Calu3 (cell line): ENCODE results near the gene CHAF1A. TPM values are rescaled to one million over a fixed set of nuclear protein-coding genes. Genes with fewer than 3 reads are reported as not detected.

Source experiments
- BruUV-seq: library from RNA; stranded (reverse); fragments of 400-500 nt; replicated peaks from 2 replicates; lab custom pipeline; 2021; lab: Mats Ljungman, UMichigan
- CTCF ChIA-PET: fragments of 300-600 bp; sonication (Branson Sonifier 250); formaldehyde crosslinking; loops from one replicate; lab custom pipeline; 2022; ENCODE audit warnings: antibody characterized with exemption; lab: Charles Lee
- DNase-seq: peaks from one replicate; pipeline ENCODE4 v3.0.0; 2022
- H3K27ac Mint-ChIP-seq: one replicate; pipeline ENCODE4 v1.8.0; 2022; ENCODE audit warnings: mixed read lengths; ENCODE audit not compliant: unreplicated experiment
- H3K27me3 Mint-ChIP-seq: one replicate; pipeline ENCODE4 v1.8.0; 2022; ENCODE audit warnings: mixed read lengths; ENCODE audit not compliant: unreplicated experiment
- H3K36me3 Mint-ChIP-seq: one replicate; pipeline ENCODE4 v1.8.0; 2022; ENCODE audit warnings: mild to moderate bottlenecking, moderate library complexity, mixed read lengths; ENCODE audit not compliant: insufficient read depth, unreplicated experiment
- H3K4me1 Mint-ChIP-seq: one replicate; pipeline ENCODE4 v1.8.0; 2022; ENCODE audit warnings: mild to moderate bottlenecking, low read depth, mixed read lengths; ENCODE audit not compliant: unreplicated experiment
- H3K4me3 Mint-ChIP-seq: one replicate; pipeline ENCODE4 v1.8.0; 2022; ENCODE audit warnings: mild to moderate bottlenecking, low read depth, moderate library complexity, mixed read lengths; ENCODE audit not compliant: unreplicated experiment
- H3K9me3 Mint-ChIP-seq: one replicate; pipeline ENCODE4 v1.8.0; 2022; ENCODE audit warnings: low read depth, mixed read lengths; ENCODE audit not compliant: unreplicated experiment
- CTCF ChIP-seq: fragments of 200-600 bp; IDR thresholded peaks from one replicate; pipeline ENCODE4 v1.8.0; 2022; ENCODE audit warnings: antibody characterized with exemption; ENCODE audit not compliant: unreplicated experiment
- intact Hi-C: fragments of 100-400 bp; cut with micrococcal nuclease; formaldehyde crosslinking; loops from one replicate; pipeline ENCODE4 v1.10.0; 2022; ENCODE audit not compliant: unreplicated experiment
- total RNA-seq: library from RNA; stranded (reverse); gene quantifications from 2 replicates; pipeline ENCODE4 v1.2.3, GENCODE V29; 2022

Gene CHAF1A
- total RNA-seq, 1 experiment from 2014 or later, result 43.3 TPM

- CTCF ChIA-PET, result interaction anchor here (0.6 kb wide), 1 partner anchor 365 kb away, joined by 5 read pairs; no protein-coding TSS in a partner anchor
- no peak overlapping the region for H3K4me3 Mint-ChIP-seq
- no peaks in the 10 kb centered on the region for H3K9me3 Mint-ChIP-seq
- BruUV-seq, result no TSS peak
- peaks cover 30% of the 10 kb centered on the region for H3K36me3 Mint-ChIP-seq
- H3K27ac Mint-ChIP-seq, result no peak overlapping the region
- DNase-seq, result peak; percentile 29
- no peaks in the 10 kb centered on the region for H3K27me3 Mint-ChIP-seq
- no peaks in the 10 kb centered on the region for H3K4me1 Mint-ChIP-seq
- intact Hi-C loops, result no loop called here
- TF ChIP-seq CTCF, result peak; percentile 36
These were observed 39.5 kb upstream of the CHAF1A start for GRCh38 chr19:4362831-4363545.

- Mint-ChIP-seq H3K4me3 (no peak overlapping the region), H3K36me3 (peaks cover 29% of the 10 kb centered on the region), H3K9me3 (no peaks in the 10 kb centered on the region), H3K27me3 (no peaks in the 10 kb centered on the region), H3K27ac (no peak overlapping the region), H3K4me1 (no peaks in the 10 kb centered on the region)
- no peak for TF ChIP-seq CTCF
- intact Hi-C loops, result no loop called here
- CTCF ChIA-PET, result no interaction called here
- DNase-seq, result no peak
- no TSS peak for BruUV-seq
These were observed 38.7 kb upstream of the CHAF1A start for GRCh38 chr19:4363571-4364304.

GRCh38 chr19:4365341-4365740 is 37.1 kb upstream of the CHAF1A start:
- BruUV-seq, result no TSS peak
- no peak overlapping the region for H3K4me3 Mint-ChIP-seq
- H3K4me1 Mint-ChIP-seq, result peaks cover 8% of the 10 kb centered on the region
- H3K9me3 Mint-ChIP-seq, result no peaks in the 10 kb centered on the region
- peaks cover 25% of the 10 kb centered on the region for H3K36me3 Mint-ChIP-seq
- intact Hi-C loops, result no loop called here
- no peak for DNase-seq
- no peaks in the 10 kb centered on the region for H3K27me3 Mint-ChIP-seq
- CTCF ChIA-PET, result interaction anchor here (1.1 kb wide), 1 partner anchor 13 kb away, joined by 3 read pairs; no protein-coding TSS in a partner anchor
- no peak for TF ChIP-seq CTCF
- H3K27ac Mint-ChIP-seq, result no peak overlapping the region

- CTCF ChIA-PET, result interaction anchor here (1.1 kb wide), 1 partner anchor 14 kb away, joined by 3 read pairs; no protein-coding TSS in a partner anchor
- H3K4me1 Mint-ChIP-seq, result peaks cover 8% of the 10 kb centered on the region
- DNase-seq, result no peak
- intact Hi-C loops, result no loop called here
- BruUV-seq, result no TSS peak
- no peaks in the 10 kb centered on the region for H3K9me3 Mint-ChIP-seq
- no peak overlapping the region for H3K4me3 Mint-ChIP-seq
- peaks cover 18% of the 10 kb centered on the region for H3K36me3 Mint-ChIP-seq
- no peak overlapping the region for H3K27ac Mint-ChIP-seq
- TF ChIP-seq CTCF, result no peak
- H3K27me3 Mint-ChIP-seq, result no peaks in the 10 kb centered on the region
These were observed 36.4 kb upstream of the CHAF1A start for GRCh38 chr19:4365791-4366665.
